Neuron (in vitro differentiated cells): ENCODE results near the gene NAMPT.

ENCODE experiments used
- H2AFZ ChIP-seq: one replicate; pipeline ENCODE4 v1.6.1; 2013; ENCODE audit warnings: low read depth, mild to moderate bottlenecking, inconsistent platforms, low read length, moderate library complexity
- H3K27me3 ChIP-seq: one replicate; pipeline ENCODE4 v1.6.1; 2013; ENCODE audit warnings: low read length; ENCODE audit not compliant: insufficient read depth
- H3K36me3 ChIP-seq: one replicate; pipeline ENCODE4 v1.6.1; 2013; ENCODE audit warnings: low read length; ENCODE audit not compliant: insufficient read depth
- H3K4me1 ChIP-seq: one replicate; pipeline ENCODE4 v1.6.1; 2013; ENCODE audit warnings: low read length; ENCODE audit not compliant: insufficient read depth
- H3K4me3 ChIP-seq: 2 replicates; pipeline ENCODE4 v1.5.1; 2013; ENCODE audit warnings: mild to moderate bottlenecking, low read length, moderate library complexity
- H3K9me3 ChIP-seq: one replicate; pipeline ENCODE4 v1.6.1; 2013; ENCODE audit warnings: low read length

The NAMPT gene

GRCh38 chr7:106203473-106203872, 81.3 kb downstream of the NAMPT start:
- no peaks in the 10 kb centered on the region for H3K27me3 ChIP-seq
- no peak overlapping the region for H2AFZ ChIP-seq
- H3K4me1 ChIP-seq = no peaks in the 10 kb centered on the region
- H3K4me3 ChIP-seq = no peak overlapping the region
- no peaks in the 10 kb centered on the region for H3K9me3 ChIP-seq
- H3K36me3 ChIP-seq = no peaks in the 10 kb centered on the region

GRCh38 chr7:106201164-106201563, 83.6 kb downstream of the NAMPT start:
- Histone ChIP-seq H3K9me3 (no peaks in the 10 kb centered on the region), H3K4me3 (no peak overlapping the region), H3K36me3 (no peaks in the 10 kb centered on the region), H3K4me1 (no peaks in the 10 kb centered on the region), H3K27me3 (no peaks in the 10 kb centered on the region), H2AFZ (no peak overlapping the region)

GRCh38 chr7:106199813-106200364, 84.9 kb downstream of the NAMPT start:
- no peaks in the 10 kb centered on the region for H3K9me3 ChIP-seq
- no peaks in the 10 kb centered on the region for H3K27me3 ChIP-seq
- no peak overlapping the region for H3K4me3 ChIP-seq
- H3K4me1 ChIP-seq = no peaks in the 10 kb centered on the region
- no peak overlapping the region for H2AFZ ChIP-seq
- no peaks in the 10 kb centered on the region for H3K36me3 ChIP-seq

- Histone ChIP-seq H3K36me3 (no peaks in the 10 kb centered on the region), H3K4me1 (no peaks in the 10 kb centered on the region), H3K4me3 (no peak overlapping the region), H3K27me3 (peaks cover 3% of the 10 kb centered on the region), H2AFZ (no peak overlapping the region), H3K9me3 (no peaks in the 10 kb centered on the region)
These were observed 85.8 kb downstream of the NAMPT start for GRCh38 chr7:106199024-106199423.
